ENCODE results near the gene CAPRIN1.

The CAPRIN1 gene

DNA sequence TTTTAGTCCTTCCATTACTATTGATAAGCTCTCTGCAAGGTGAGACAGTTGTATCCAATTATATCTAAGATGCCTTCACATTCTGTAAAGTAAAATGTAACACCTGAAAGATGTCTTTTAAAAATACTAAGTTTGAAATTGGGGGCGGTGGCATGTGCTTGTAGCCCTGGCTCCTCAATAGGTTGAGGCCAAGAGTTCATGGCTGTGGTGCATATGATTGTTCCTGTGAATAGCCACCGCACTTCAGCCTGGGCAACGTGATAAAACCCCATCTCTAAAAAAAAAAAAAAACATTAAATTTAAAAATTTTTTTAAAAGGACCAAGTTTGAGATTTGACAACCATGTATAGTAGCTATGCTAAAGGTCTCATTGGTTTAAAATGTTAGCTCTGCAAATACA is 20.5 kb downstream of the CAPRIN1 start:
- TF ChIP-seq, protein P1, sequence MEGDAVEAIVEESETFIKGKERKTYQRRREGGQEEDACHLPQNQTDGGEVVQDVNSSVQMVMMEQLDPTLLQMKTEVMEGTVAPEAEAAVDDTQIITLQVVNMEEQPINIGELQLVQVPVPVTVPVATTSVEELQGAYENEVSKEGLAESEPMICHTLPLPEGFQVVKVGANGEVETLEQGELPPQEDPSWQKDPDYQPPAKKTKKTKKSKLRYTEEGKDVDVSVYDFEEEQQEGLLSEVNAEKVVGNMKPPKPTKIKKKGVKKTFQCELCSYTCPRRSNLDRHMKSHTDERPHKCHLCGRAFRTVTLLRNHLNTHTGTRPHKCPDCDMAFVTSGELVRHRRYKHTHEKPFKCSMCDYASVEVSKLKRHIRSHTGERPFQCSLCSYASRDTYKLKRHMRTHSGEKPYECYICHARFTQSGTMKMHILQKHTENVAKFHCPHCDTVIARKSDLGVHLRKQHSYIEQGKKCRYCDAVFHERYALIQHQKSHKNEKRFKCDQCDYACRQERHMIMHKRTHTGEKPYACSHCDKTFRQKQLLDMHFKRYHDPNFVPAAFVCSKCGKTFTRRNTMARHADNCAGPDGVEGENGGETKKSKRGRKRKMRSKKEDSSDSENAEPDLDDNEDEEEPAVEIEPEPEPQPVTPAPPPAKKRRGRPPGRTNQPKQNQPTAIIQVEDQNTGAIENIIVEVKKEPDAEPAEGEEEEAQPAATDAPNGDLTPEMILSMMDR (IDR thresholded peaks at IDR 0.05; ENCODE audit: insufficient read depth, low read length, poor library complexity, severe bottlenecking) = no peak
- no peak for DNase-seq (ENCODE audit: extremely low read depth, insufficient read length)
- Histone ChIP-seq H3K27me3 (replicated peaks; ENCODE audit: control insufficient read depth, insufficient read depth, low read length) (no peaks in the 10 kb centered on the region), H3K36me3 (ENCODE audit: control insufficient read depth, insufficient read depth, low read length) (peaks cover 6% of the 10 kb centered on the region), H3K4me3 (replicated peaks; ENCODE audit: low read depth, low read length) (no peak overlapping the region)

DNA sequence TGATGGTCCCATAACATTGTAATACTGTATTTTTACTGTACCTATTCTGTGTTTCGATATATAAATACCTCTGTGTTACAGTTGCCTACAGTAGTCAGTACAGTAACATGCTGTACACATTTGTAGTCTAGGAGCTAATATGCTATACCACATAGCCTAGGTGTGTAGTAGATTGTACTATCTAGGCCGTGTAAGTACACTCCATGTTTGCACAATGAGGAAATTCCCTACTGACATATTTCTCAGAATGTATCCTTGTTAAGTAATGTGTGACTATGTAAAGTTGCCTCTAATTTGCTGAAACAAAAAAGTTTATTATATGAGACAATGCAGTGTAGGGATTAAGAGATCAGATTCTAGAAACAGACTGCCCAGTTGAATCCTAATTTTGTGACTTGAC is 21.3 kb downstream of the CAPRIN1 start:
- Histone ChIP-seq H3K27me3 (replicated peaks; ENCODE audit: control insufficient read depth, insufficient read depth, low read length) (no peaks in the 10 kb centered on the region), H3K36me3 (ENCODE audit: control insufficient read depth, insufficient read depth, low read length) (peaks cover 6% of the 10 kb centered on the region), H3K4me3 (replicated peaks; ENCODE audit: low read depth, low read length) (no peak overlapping the region)
- TF ChIP-seq, protein P1 (IDR thresholded peaks at IDR 0.05; ENCODE audit: insufficient read depth, low read length, poor library complexity, severe bottlenecking) = no peak
- DNase-seq (ENCODE audit: extremely low read depth, insufficient read length) = no peak

DNA sequence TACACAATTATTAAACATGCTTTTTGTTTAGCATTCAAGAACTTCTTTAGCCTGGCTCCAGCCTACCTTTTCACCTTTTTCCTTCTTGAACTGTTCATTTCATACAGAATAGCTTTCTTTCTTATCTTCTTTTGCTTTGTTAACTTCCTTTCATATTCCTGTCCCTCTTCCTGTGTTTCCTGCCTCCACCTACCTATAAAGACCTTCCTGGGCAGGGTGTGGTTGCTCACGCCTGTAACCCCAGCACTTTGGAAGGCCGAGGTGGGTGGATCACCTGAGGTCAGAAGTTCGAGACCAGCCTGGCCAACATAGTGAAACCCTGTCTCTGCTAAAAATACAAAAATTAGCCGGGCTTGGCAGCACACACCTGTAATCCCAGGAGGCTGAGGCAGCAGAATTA is 22.9 kb downstream of the CAPRIN1 start:
- no peak for DNase-seq (ENCODE audit: extremely low read depth, insufficient read length)
- Histone ChIP-seq H3K4me3 (replicated peaks; ENCODE audit: low read depth, low read length) (no peak overlapping the region), H3K36me3 (ENCODE audit: control insufficient read depth, insufficient read depth, low read length) (peaks cover 6% of the 10 kb centered on the region), H3K27me3 (replicated peaks; ENCODE audit: control insufficient read depth, insufficient read depth, low read length) (no peaks in the 10 kb centered on the region)
- TF ChIP-seq, protein P1 (IDR thresholded peaks at IDR 0.05; ENCODE audit: insufficient read depth, low read length, poor library complexity, severe bottlenecking) = no peak

DNA sequence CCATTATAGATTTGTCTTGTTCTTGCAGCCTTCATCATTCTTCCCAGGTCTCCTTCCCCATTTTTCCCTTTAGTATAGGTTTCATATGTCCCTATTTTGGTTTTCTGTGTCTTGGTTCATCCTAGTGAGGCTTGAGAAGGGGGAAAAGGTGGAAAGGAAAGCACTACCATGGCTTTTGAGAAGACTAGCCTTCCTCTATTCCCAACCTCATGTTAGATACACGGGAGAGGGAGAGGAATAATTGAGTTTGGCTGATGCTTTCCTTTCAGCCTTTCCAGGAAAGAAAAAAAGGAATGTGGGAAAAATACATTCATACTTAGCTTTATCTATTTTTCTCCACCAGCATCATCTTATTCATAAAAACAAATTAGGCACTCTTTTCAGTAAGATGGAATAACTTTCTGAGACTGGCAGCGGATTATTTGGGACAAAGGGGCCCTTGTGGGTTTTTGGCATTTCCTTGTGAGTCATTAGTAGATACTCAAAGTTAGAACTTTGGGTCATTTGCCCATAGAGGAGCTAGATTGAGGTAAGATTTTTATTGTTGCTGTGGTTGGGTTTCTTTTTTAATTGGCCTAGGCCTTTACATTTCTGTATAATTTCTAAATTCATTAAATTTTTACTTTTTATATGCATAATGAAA is 23.8 kb downstream of the CAPRIN1 start:
- Histone ChIP-seq H3K4me3 (replicated peaks; ENCODE audit: low read depth, low read length) (no peak overlapping the region), H3K36me3 (ENCODE audit: control insufficient read depth, insufficient read depth, low read length) (peaks cover 6% of the 10 kb centered on the region), H3K27me3 (replicated peaks; ENCODE audit: control insufficient read depth, insufficient read depth, low read length) (no peaks in the 10 kb centered on the region)
- no peak for DNase-seq (ENCODE audit: extremely low read depth, insufficient read length)
- TF ChIP-seq, protein P1 (IDR thresholded peaks at IDR 0.05; ENCODE audit: insufficient read depth, low read length, poor library complexity, severe bottlenecking) = no peak

DNA sequence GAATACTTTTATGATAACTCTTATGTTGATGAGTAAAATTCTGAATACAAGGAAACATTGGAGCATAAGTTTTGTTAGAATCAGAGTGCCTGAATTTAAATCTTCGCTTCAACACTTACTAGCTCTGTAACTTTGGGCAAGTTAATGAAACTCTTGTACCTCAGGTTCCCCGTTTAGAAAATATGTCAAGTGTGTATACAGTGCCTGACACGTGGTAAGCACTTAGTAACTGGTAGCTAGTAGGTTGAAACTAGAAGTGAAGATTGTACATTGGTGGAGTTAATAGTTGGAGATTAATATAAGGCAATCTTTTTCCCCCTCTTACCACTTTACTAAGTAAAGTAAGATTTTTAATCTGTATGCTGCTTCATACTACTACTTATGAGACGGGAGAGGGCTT is 29.1 kb downstream of the CAPRIN1 start:
- TF ChIP-seq, protein P1 (IDR thresholded peaks at IDR 0.05; ENCODE audit: insufficient read depth, low read length, poor library complexity, severe bottlenecking) = no peak

DNA sequence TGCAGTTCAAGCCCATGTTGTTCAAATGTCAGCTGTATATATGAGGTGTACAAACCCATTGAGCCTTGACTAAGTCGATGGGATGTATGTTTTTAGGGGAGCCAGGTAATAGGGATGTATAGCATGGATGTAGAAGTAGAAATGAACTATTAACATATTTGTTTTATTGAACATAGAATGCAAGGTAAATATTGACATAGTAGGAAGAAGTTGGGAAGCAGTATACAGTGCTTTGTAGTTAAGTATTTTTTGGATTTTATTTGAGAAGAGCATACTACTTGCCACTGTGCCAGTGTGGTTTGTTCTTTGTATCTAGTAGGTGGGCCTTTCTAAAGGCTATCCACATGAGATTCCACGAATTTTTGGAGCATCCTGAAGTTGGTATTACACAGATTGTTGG is 33.1 kb downstream of the CAPRIN1 start:
- no peak for DNase-seq (ENCODE audit: extremely low read depth, insufficient read length)
- TF ChIP-seq, protein P1 (IDR thresholded peaks at IDR 0.05; ENCODE audit: insufficient read depth, low read length, poor library complexity, severe bottlenecking) = no peak
- Histone ChIP-seq H3K27me3 (replicated peaks; ENCODE audit: control insufficient read depth, insufficient read depth, low read length) (no peaks in the 10 kb centered on the region), H3K36me3 (ENCODE audit: control insufficient read depth, insufficient read depth, low read length) (peaks cover 12% of the 10 kb centered on the region), H3K4me3 (replicated peaks; ENCODE audit: low read depth, low read length) (no peak overlapping the region)

More for the DNA sequence above, 29.1 kb downstream of the CAPRIN1 start:
- no peak for DNase-seq (ENCODE audit: extremely low read depth, insufficient read length)
- Histone ChIP-seq H3K4me3 (replicated peaks; ENCODE audit: low read depth, low read length) (no peak overlapping the region), H3K36me3 (ENCODE audit: control insufficient read depth, insufficient read depth, low read length) (peaks cover 7% of the 10 kb centered on the region), H3K27me3 (replicated peaks; ENCODE audit: control insufficient read depth, insufficient read depth, low read length) (no peaks in the 10 kb centered on the region)
